GM23248 (cell line): ENCODE data around the gene SLC19A1. TPM values are rescaled to one million over a fixed set of nuclear protein-coding genes. Genes with fewer than 3 reads are reported as not detected.

Source experiments
- DNase-seq: peaks from one replicate; pipeline ENCODE4 v3.0.0-alpha.2; 2015
- H2AFZ ChIP-seq: fragments of 200-600 bp; sonication (generic); 2 replicates; pipeline ENCODE4 v1.6.1; 2016; ENCODE audit warnings: antibody characterized with exemption
- H3F3A ChIP-seq: fragments of 200-600 bp; sonication (generic); 2 replicates; pipeline ENCODE4 v1.6.1; 2016; ENCODE audit warnings: mild to moderate bottlenecking, antibody characterized with exemption, mixed run types; ENCODE audit not compliant: insufficient read depth
- H3K27ac ChIP-seq: fragments of 200-600 bp; sonication (generic); 2 replicates; pipeline ENCODE4 v1.5.1; 2016; ENCODE audit warnings: mild to moderate bottlenecking
- H3K27me3 ChIP-seq: fragments of 200-600 bp; sonication (generic); replicated peaks from 2 replicates; pipeline ENCODE4 v1.6.1; 2016; ENCODE audit warnings: mild to moderate bottlenecking; ENCODE audit not compliant: insufficient read depth
- H3K36me3 ChIP-seq: fragments of 200-600 bp; sonication (generic); 2 replicates; pipeline ENCODE4 v1.6.1; 2016; ENCODE audit warnings: low read depth, mild to moderate bottlenecking
- H3K4me1 ChIP-seq: fragments of 200-600 bp; sonication (generic); 2 replicates; pipeline ENCODE4 v1.6.1; 2016; ENCODE audit warnings: mild to moderate bottlenecking; ENCODE audit not compliant: insufficient read depth
- H3K4me2 ChIP-seq: fragments of 200-600 bp; sonication (generic); one replicate; pipeline ENCODE4 v1.6.1; 2016; ENCODE audit warnings: mild to moderate bottlenecking; ENCODE audit not compliant: unreplicated experiment
- H3K4me3 ChIP-seq: fragments of 200-600 bp; sonication (generic); 2 replicates; pipeline ENCODE4 v1.5.1; 2016; ENCODE audit warnings: mild to moderate bottlenecking
- H3K79me2 ChIP-seq: fragments of 200-600 bp; sonication (generic); 2 replicates; pipeline ENCODE4 v1.6.1; 2016; ENCODE audit warnings: mild to moderate bottlenecking; ENCODE audit not compliant: insufficient read depth
- H3K9ac ChIP-seq: fragments of 200-600 bp; sonication (generic); 2 replicates; pipeline ENCODE4 v1.6.1; 2016; ENCODE audit warnings: mild to moderate bottlenecking
- H3K9me2 ChIP-seq: fragments of 200-600 bp; sonication (generic); 2 replicates; pipeline ENCODE4 v1.6.1; 2016; ENCODE audit warnings: mixed run types, mild to moderate bottlenecking, moderate library complexity; ENCODE audit not compliant: insufficient read depth
- H3K9me3 ChIP-seq: fragments of 200-600 bp; sonication (generic); one replicate; pipeline ENCODE4 v1.6.1; 2017; ENCODE audit warnings: low read depth
- H4K20me1 ChIP-seq: fragments of 200-600 bp; sonication (generic); 2 replicates; pipeline ENCODE4 v1.6.0; 2016; ENCODE audit not compliant: insufficient read depth
- EZH2 ChIP-seq: fragments of 200-600 bp; sonication (generic); IDR thresholded peaks from 2 replicates; pipeline ENCODE4 v1.6.1; 2018; ENCODE audit warnings: antibody characterized with exemption, mild to moderate bottlenecking; ENCODE audit not compliant: insufficient read depth, poor library complexity, severe bottlenecking
- EZH2phosphoT487 ChIP-seq: fragments of 200-600 bp; sonication (generic); IDR thresholded peaks from 2 replicates; pipeline ENCODE4 v1.6.1; 2018; ENCODE audit warnings: antibody characterized with exemption, moderate library complexity, mild to moderate bottlenecking, low read depth; ENCODE audit not compliant: insufficient read depth
- WGBS, 2 experiments: methylation state at CpG; one replicate each; pipeline ENCODE4 v1.1.6; 2015 to 2017; ENCODE audit warnings: low lambda C conversion rate in 2 of 2, low coverage in 1 of 2; ENCODE audit errors: missing lambda C conversion rate in 2 of 2; 5-methylcytosine and 5-hydroxymethylcytosine counted together
- in situ Hi-C: fragments of 300-500 bp; cut with MboI; formaldehyde crosslinking; loops from 2 replicates; pipeline ENCODE4 v1.15.0; 2020
- polyA plus RNA-seq: library from polyadenylated mRNA; unstranded; fragments of >200 nt; fragmentation: Nextera tagmentation; extraction: Ambion mirVana; gene quantifications from 2 replicates; pipeline ENCODE4 v1.2.1, GENCODE V29; 2016
- total RNA-seq: library from RNA; depleted of rRNA; stranded (reverse); fragments of >200 nt; shearing (Covaris generic); gene quantifications from 2 replicates; pipeline ENCODE4 v1.2.3, GENCODE V29; 2014

The SLC19A1 gene
- total and polyA plus RNA-seq, 2 experiments from 2014 or later: 7.8 to 8.4 TPM

GRCh38 chr21:45550522-45551210 lies 8.4 kb upstream of the SLC19A1 start:
- Histone ChIP-seq H3K36me3 (no peaks in the 10 kb centered on the region), H3K9me3 (no peaks in the 10 kb centered on the region), H3K9ac (no peak overlapping the region), H3K27ac (no peak overlapping the region), H3K4me3 (no peak overlapping the region), H3F3A (peaks cover 8% of the 10 kb centered on the region; the same call in 1 of the 2 replicates), H4K20me1 (no peaks in the 10 kb centered on the region), H3K4me2 (no peak overlapping the region), H3K4me1 (no peaks in the 10 kb centered on the region), H3K27me3 (no peaks in the 10 kb centered on the region), H2AFZ (no peak overlapping the region), H3K79me2 (no peaks in the 10 kb centered on the region), H3K9me2 (no peaks in the 10 kb centered on the region)
- TF ChIP-seq EZH2 (no peak), EZH2phosphoT487 (no peak)
- in situ Hi-C loops: no loop called here
- WGBS, 2 experiments: 41 to 42% methylated on average over 13 to 17 of the region's 17 CpGs
- no peak for DNase-seq

GRCh38 chr21:45549626-45550463 lies 7.6 kb upstream of the SLC19A1 start:
- Histone ChIP-seq H3K27ac (no peak overlapping the region), H3K27me3 (no peaks in the 10 kb centered on the region), H3K9me2 (no peaks in the 10 kb centered on the region), H3K9ac (no peak overlapping the region), H3K4me2 (no peak overlapping the region), H3K36me3 (no peaks in the 10 kb centered on the region), H4K20me1 (no peaks in the 10 kb centered on the region), H3K9me3 (no peaks in the 10 kb centered on the region), H3K4me3 (no peak overlapping the region), H2AFZ (no peak overlapping the region), H3F3A (peaks cover 8% of the 10 kb centered on the region; the same call in 1 of the 2 replicates), H3K4me1 (no peaks in the 10 kb centered on the region), H3K79me2 (no peaks in the 10 kb centered on the region)
- no peak for DNase-seq
- WGBS, 2 experiments: 58 to 67% methylated on average over 11 to 15 of the region's 15 CpGs
- in situ Hi-C loops: no loop called here
- no peak for TF ChIP-seq EZH2

- Histone ChIP-seq H3K9ac (no peak overlapping the region), H3K27me3 (no peaks in the 10 kb centered on the region), H3K79me2 (no peaks in the 10 kb centered on the region), H3K4me1 (no peaks in the 10 kb centered on the region), H3K9me3 (no peaks in the 10 kb centered on the region), H3K4me2 (no peak overlapping the region), H3F3A (peaks cover 8% of the 10 kb centered on the region; the same call in 1 of the 2 replicates), H4K20me1 (no peaks in the 10 kb centered on the region), H3K27ac (no peak overlapping the region), H3K4me3 (no peak overlapping the region), H2AFZ (no peak overlapping the region), H3K36me3 (no peaks in the 10 kb centered on the region), H3K9me2 (no peaks in the 10 kb centered on the region)
- no peak for DNase-seq
- TF ChIP-seq EZH2phosphoT487 (no peak), EZH2 (no peak)
- in situ Hi-C loops: no loop called here
- WGBS, 2 experiments: 58 to 64% methylated on average over 9 of the region's 9 CpGs
Measured at GRCh38 chr21:45548711-45549491, 6.7 kb upstream of the SLC19A1 start.

- Histone ChIP-seq H3K27me3 (no peaks in the 10 kb centered on the region), H3K27ac (no peak overlapping the region), H4K20me1 (no peaks in the 10 kb centered on the region), H2AFZ (no peak overlapping the region), H3K4me2 (no peak overlapping the region), H3F3A (peaks cover 8% of the 10 kb centered on the region; the same call in 1 of the 2 replicates), H3K79me2 (no peaks in the 10 kb centered on the region), H3K9me3 (no peaks in the 10 kb centered on the region), H3K4me1 (no peaks in the 10 kb centered on the region), H3K9ac (no peak overlapping the region), H3K9me2 (no peaks in the 10 kb centered on the region), H3K36me3 (no peaks in the 10 kb centered on the region), H3K4me3 (no peak overlapping the region)
- in situ Hi-C loops: no loop called here
- TF ChIP-seq EZH2: no peak
- TF ChIP-seq EZH2phosphoT487: no peak
- 76 to 79% methylated on average over 3 of the region's 3 CpGs for WGBS, 2 experiments
- DNase-seq: no peak
Measured at GRCh38 chr21:45547545-45547900, 5.3 kb upstream of the SLC19A1 start.
